HG03103 (cell line): ENCODE results near the gene NOS3.

ENCODE experiments used
- ATAC-seq: cut with Tn5 transposase; IDR thresholded peaks from one replicate; pipeline ENCODE4 v1.9.1; 2021; ENCODE audit warnings: low read depth; ENCODE audit not compliant: unreplicated experiment

The NOS3 gene

DNA sequence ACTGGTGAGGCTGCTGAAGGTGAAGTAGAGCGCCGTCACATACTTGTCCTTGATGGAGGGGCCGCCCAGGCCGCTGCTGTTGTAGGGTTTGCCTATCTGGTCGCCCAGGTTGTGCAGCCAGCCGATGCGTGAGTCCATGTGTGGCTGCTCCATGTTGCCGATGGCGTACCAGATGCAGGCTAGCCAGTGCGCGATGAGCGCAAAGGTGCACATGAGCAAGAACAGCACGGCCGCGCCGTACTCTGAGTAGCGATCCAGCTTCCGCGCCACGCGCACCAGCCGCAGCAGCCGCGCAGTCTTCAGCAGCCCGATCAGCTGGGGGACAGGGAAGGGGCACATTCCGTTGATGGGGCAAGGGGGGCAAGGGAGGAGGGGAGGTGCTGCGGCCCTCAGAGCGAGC is 39.3 kb upstream of the NOS3 start:
- ATAC-seq = no peak

DNA sequence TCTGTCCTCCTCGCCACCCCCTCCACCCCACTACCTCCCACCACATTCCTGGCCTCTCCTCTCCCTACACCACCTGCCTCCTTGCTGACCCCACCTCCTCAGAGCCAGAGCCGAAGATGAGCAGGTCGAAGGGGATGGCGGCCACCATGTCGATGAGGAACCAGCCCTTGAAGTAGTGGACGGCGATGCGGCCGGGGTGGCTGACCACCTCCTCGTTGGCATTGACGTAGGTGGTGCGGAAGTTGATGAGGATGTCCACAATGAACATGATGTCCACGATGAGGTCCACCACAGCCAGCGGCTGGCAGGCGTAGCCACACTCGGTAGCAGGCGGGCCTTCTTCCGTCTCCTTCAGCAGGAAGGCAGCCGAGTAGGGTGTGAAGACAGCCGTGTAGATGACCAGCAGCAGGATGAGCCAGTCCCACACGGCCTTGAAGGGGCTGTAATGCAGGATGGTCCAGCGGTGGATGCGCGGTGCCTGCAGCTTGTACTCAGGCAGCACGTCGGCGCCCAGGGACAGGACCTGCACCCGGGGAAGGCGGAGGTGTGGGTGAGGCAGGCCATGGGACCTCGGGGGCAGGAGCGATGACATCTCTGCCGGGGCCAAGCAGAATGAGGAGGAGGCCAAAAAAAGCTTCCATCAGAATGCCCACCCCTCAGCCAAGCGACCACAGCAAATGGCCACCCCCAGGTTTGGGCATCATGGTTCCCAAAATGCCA is 38.3 kb upstream of the NOS3 start:
- ATAC-seq = no peak

DNA sequence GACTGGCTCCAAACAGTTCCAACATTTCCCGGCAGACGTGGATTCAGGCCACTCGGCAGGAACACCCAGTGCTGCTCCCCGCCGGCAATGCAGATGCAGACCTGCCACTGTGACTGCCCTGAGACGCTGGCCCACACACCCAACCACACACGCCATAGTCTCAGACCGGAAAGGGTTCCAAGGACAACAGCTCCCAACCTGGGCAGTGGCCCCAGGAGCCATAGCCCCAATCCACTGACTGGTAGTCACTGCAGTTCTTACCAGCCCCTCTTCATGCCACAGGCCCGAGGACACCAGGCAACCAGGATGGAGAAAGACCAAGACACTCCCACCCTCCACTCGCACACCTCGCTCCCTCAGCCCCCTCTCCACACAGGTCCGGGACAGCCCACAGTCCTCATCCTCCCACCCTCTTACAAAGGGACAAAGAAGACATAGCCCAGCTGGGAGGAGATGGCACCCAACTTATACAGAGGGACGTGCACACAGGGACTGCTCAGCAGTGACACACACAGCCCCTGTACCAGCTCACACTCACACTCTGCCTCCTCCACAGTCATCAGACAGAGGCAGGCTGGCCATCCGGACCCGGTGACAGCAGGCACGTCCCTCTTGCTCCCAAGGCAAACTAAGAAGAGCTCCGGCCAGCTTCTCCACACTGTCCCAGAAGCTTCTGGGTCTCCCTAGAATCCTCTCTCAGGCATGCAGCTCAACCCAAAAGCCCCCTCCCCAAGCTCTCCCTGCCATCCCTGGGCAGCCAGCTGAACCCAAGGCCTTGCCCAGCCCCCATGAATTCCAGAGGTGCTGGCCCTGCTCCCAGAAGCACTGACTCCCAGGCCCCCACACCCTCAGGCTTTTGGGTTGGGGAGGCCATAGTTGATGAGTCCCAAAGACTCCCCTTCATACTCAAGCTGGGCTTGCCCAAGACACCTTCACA is 37.5 kb upstream of the NOS3 start:
- ATAC-seq = no peak

DNA sequence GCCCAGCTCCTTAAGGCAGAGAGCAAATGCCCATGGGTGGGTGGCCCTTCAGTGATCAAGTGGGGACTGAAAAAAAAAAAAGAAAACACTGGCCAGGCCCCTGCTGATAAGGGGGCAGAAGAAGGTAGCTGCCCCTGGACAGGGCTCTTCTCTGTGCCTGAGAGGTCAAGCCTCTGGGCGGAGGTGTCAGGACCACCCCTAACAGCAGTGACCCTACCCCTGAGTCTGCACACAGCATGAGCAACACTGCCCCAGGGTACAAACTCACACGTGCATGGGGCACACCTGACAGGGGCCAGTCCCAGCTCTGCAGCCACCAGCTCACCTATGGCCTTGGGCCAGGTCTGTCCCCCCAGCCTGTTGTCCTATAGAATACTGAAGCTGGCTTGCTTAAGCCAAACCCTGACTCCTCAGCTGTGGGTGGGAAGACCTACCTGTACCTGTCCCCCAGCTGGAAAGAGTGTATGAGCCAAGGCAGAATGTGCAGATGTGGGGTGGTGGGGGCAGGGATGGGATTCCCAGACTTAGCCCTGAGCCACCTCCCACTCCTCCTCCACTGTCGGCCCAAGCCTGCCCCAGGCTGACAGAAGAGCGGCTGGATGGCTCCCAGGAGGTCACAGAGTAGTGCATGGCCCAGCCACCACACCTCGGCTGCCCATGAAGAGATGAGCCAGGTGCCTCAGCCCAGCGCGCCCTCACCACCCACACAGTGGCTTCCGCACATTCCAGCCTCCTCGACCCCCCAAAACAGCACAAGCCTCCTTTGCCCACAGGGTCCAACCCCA is 36.4 kb upstream of the NOS3 start:
- no peak for ATAC-seq

DNA sequence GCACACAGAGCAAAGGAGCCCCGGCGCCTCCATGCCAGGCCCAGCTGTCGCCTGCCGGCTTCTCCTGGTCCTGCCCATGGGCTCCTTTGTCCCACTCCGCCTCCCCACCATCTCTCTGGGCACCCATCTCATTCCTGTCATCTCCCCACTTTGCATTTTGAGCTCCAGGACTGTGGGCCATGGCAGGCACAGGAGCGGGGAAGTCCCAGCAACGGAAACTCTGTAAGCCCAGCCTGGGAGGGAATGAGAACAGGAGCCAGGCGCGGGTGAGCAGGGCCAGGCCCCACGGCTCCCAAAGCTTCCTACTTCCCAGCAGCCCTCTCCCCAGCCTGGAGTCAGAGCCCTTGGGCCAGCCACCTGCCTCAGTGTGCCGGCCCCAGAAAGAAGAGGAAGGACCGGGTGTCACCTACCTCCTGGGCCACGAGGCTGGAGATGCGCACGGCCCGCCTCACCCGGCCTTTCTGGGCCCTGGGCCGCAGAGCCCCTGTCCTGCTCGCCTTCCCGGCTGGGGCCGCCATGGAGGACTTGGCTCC is 35.8 kb upstream of the NOS3 start:
- ATAC-seq = no peak

DNA sequence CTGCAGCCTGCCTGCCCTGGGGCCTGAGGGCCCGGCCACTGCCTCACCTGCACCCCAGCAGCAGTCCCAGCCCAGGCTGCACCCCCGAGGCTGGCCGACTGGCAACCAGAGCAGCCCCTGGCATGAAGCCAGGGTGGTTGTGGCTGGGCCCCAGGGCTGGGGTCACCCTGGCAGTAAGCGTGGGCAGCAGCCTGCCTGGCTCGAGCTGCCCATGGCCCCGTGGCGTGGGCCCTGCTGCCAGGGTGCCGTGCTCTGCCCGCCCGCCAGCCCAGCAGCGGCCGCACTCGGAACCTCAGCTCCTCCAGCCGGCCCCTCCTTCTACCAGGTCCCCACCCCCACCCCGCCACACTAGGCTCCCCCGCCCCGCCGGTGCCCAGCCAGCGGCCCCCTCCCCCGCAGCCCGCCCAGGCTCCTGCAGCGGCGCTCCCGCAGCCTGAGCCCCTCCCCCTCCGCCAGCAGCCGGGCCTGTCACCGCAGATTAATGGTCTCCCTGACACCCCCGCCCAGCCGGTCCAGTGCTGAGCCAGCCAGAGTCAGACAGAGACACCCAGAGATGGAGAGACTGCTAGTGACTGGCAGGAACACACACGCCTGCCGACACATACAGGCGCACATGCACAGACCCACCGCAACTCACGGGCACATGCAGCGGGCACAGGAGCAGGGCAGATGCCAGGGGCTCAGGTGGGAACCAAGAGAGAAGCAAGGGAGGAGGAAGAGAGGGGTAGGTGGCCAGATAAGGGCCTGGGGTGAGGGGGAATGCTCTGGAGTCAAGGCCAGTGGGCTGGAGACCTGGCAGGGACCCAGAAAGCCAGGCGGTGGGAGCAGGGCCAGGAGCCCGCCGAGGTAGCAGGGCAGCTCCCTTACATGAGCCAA is 35.1 kb upstream of the NOS3 start:
- no peak for ATAC-seq

DNA sequence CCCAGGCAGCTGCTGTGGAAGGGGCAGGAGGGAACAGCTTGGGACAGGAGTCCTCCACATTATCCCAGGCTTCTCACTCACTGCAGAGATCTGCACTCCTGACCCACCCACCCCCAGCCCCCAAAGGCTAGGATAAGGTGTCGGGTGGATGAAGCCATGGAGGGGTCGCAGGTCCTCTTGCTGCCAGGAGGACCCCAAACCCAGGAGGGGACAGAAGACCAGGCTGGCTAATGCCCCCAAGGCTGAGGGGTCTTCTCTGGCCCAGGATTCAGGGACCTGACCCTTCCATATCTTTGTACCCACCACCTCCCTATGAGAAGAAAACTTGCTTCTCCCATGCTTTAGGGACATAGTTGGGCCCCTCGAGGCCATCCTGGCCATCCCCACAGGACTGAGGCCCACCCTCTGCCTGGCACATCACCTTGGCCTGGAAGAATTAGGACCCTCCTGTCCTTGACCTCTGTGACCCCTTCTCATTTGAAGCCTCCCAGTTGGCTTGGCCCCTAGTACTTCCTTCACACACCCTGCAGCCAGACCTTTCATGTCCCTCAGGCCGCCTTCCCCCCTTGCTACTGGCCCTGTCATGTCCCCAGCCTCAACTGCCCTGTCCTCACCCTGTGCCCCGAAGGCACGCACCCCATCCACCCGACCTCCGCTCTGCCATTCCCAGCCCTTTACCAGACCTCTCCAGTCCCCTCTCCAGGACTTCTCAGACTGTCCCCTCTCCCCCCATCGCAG is 34.3 kb upstream of the NOS3 start:
- no peak for ATAC-seq

DNA sequence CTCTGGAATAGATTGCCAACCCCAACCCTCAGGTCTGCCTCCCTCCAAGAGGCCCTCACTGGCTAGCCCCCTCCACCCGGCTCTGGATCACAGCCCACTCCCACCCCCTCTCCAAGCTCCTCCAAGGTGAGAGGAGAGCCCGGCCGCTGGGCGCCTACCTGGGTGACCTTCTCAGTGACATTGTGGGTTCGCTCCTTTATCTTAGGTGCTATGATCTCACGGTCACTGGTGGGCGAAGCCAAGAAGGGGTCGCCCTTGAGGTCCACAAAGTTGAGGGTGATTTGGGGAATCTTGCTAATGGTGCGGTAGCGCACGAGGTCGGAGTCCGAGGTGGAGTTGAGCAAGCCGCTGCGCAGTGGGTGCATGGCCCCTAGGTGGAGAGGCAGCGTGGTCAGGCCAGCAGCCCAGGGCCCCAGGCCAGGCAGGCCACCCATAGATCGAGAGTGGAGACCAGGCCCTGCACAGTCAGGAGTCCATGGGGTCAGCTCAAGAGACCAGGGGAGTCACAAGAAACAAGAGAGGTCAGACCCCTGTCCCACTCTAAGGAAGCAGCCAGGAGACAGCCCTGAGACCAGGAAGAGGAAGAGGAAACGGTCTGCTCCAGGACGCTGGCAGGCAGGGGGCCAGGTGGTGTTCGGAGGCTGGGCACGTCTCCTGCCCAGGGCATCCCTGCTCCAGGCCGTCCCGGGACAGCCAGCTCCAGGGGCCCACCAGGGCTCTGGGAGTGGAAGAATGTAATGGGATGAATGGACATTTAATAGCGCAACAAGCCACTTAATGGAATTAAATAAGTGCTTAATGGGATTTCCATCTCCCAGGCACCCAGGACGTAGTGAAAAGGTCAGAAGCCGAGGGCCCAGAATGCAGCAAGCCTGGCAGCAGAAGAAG is 33.4 kb upstream of the NOS3 start:
- no peak for ATAC-seq

DNA sequence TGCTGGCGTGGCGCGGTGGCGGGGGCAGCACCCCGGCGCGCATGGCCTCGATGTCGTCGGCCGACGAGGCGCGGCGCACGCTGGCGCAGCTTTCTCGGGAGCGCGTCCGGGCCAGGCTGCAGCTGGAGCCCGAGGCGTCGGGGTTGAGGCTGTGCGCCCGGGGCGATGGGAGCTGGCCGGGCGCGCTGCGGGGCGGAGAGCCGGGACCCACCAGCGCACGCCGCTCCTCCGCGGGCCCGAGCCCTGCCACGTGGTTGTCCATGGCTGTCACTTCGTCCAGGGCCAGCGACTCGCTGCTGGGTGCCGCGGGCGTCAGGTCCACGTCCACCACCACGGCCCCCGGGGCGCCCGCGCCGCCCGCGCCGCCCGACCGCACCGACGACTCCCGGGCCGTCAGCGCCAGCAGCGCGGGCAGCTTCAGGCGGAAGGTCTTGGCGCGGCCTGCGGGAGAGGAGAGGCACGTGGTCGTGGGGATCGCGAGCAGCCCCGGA is 32.7 kb upstream of the NOS3 start:
- ATAC-seq = no peak

DNA sequence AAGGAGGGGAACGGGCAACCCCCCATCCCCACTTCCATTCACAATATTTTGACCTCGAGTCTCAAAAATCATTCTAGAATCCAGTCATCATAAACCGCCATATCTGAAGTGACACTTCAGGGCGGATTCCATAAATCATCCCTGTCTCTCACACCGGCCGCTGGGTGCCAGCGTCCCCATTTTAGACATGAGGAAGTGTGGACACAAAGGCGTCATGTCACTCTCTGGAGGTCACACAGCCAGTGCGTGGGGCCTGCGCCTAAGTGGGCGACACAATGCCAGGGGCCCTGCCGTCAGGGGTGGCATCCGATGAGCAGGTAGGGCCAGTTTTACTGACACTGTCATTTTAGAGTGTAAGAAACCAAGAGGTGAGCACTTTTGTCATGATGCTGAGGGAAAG is 32.2 kb upstream of the NOS3 start:
- no peak for ATAC-seq

DNA sequence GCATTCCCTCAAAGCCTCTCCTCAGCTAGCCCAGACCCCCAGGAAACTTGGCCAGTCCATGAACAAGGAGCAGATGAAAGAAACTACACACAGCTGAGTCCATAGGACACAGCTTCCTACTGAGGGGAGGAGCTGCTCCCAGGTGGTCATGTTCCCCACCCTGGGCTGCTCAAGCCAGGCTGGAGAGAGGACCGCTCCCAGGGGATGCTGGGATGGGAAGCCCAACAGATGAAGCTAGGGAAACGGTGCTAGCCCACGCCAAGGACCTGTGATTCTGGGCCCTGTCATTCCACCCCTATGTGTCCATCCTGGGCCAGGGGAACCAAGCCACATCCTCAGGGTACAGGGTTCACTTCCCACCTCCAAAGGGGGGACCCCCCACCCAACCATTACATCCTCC is 31.7 kb upstream of the NOS3 start:
- ATAC-seq = no peak

DNA sequence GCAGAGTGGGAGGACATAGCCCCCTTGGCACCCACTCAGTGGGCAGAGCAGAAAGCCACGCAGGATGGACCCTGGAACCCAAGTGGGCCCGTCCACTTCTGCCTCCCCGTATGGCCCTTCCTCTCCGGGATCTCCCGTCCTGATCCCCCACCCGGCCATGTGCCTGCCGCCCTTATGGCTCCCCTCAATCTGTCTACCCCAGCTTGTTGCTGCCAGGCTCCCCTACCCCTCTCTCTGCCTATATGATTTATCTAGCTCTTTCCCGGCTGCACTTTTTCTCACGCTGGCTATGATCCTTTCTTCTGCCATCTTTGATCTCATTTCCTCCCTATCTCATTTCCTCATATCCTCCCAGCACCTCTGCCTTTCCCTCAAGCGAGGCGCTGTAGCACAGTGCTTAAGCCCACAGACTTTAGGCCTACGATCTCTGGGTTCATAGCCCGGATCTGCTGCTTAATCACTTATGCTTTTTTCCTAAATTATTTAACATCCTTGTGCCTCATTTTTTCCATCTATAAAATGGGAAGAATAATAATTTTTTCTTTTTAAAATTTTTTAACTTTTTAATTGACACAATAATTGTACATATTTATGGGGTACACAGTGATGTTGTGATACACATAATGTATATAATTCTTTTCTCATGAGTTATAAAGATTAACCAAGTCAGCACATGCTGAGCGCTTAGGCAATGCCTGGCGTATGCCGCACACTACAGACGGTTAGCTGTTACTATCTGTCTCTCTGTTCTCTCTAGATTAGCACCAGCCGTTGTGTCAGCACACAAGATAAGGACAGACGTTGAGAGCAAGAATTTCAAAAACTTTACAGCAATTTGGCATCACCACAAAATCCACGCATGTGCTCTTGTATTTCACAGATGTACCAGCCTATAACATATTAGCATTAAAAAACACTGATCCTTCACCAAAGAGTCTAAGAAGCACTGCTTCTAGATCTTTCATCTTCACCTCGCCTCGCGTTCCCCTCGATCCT is 30.8 kb upstream of the NOS3 start:
- no peak for ATAC-seq

DNA sequence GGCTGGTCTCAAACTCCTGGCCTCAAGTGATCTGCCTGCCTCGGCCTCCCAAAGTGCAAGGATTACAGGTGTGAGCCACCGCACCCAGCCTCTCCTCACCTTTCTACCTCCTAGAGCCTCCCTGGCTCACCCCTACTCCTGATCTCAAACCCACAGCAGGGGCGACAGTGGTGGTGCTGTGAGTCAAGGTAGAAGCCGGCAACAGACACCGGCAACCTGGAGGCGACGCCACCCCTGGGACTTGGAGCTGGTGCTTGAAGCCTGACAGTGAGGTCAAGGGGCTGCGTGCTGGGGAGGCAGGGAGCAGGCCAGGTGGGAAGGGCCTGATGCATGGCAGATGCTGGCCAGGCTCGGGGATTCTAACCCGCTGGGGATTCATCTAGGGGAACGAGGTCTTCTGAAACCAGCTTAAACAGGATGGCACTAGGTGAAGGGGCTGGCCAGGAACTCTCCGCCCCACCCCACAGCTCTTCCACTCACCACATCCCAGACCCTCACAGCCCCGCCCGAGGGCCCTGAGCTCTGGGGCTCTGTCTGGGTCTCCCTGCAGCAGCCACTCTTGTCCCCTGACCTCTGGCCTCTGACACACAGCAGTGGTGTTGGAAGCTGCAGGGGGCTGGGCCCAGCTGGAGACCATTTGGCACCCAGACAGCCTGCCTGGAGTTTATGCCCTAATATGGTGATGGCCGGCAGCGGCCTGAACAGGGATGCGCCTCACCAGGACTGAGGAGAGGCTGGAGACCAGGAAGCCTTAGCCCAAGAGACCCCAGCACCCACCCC is 29.1 kb upstream of the NOS3 start:
- no peak for ATAC-seq

DNA sequence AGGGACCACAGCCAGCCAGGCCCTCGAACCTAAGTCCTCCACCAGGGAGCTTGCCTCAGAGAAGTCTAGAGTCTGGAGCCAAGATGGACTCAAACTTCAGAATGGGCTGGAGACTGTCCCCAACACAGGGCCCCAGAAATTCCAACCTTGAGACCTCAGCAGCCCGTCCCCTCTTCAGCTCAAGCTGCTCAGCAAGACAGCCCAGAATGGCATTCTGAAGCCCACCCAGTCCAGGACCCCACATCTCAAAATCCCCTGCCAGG is 28.6 kb upstream of the NOS3 start:
- ATAC-seq = no peak

DNA sequence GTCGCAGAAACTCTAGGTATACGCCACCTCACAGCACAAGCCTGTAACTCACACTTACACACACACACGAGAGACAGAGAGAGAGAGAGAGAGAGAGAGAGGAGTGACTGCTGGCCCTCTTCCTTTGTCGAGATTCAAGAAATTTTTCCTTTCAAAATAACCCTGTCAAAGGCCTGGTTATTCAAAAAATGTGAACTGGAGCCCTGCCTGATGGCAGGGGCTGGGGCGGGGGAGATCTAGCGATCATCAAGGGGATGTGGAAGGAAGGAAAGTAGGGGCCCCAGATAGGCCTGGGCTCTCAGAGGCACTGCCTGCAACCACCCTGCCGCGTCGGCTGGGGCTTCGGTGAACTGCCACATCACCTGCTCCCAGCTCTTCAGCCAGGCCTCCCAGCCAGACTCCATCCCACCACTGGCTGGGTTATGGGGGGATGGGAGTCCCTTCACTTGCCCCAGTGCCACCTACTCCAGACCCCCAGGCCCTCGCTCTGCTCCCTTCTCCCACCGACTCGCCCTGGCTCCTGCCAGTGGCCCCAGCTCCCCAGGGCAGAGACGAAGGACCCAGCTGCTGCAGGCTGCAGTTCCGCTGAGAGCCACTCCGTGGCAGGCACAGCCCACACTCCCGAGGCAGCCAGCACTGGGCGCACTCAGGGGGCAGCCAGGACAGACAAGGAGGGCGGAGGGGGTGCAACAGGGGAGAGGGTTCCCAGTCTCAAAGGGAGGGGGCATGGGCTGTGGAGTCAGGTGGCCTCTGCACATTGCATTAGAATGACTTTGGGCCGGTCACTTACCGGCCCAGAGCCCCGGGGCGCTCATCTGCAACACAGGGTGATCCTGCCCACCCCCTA is 28.0 kb upstream of the NOS3 start:
- ATAC-seq = no peak
